Liver (tissue), 9 donors: ENCODE measurements around the gene ZMPSTE24. TPM values are rescaled to one million over a fixed set of nuclear protein-coding genes. Genes with fewer than 3 reads are reported as not detected.

Experiments used
- DNase-seq: peaks from one replicate; pipeline ENCODE4 v3.0.0-alpha.2; 2017; ENCODE audit warnings: low spot score
- H3K27ac ChIP-seq, 2 donors: one replicate each; pipeline ENCODE4 v1.7.0; 2013; ENCODE audit warnings: inconsistent platforms in 2 of 2, low read length in 2 of 2, control low read depth in 1 of 2, low read depth in 1 of 2, mild to moderate bottlenecking in 1 of 2
- H3K27me3 ChIP-seq, 4 donors: one replicate each; pipeline versions ENCODE4 v1.6.1 to v1.7.0; 2013; ENCODE audit warnings: low read length in 3 of 4, inconsistent platforms in 1 of 4, mild to moderate bottlenecking in 1 of 4, moderate library complexity in 1 of 4; ENCODE audit not compliant: control insufficient read depth in 4 of 4, insufficient read depth in 4 of 4
- H3K36me3 ChIP-seq, 4 donors: one replicate each; pipeline versions ENCODE4 v1.6.1 to v1.7.0; 2013; ENCODE audit warnings: low read length in 3 of 4, mild to moderate bottlenecking in 3 of 4, low read depth in 1 of 4, moderate library complexity in 1 of 4; ENCODE audit not compliant: control insufficient read depth in 4 of 4, insufficient read depth in 3 of 4
- H3K4me1 ChIP-seq, 4 donors: one replicate each; pipeline versions ENCODE4 v1.6.1 to v1.7.0; 2013; ENCODE audit warnings: low read length in 3 of 4, mild to moderate bottlenecking in 3 of 4, moderate library complexity in 1 of 4; ENCODE audit not compliant: control insufficient read depth in 4 of 4, insufficient read depth in 4 of 4
- H3K4me3 ChIP-seq, 3 donors: one replicate each; pipeline versions ENCODE4 v1.6.1 to v1.7.0; 2013; ENCODE audit warnings: low read length in 3 of 3, control low read depth in 1 of 3, low read depth in 1 of 3, mild to moderate bottlenecking in 1 of 3
- H3K9ac ChIP-seq, 2 donors: one replicate each; pipeline ENCODE4 v1.7.0; 2013; ENCODE audit warnings: low read length in 2 of 2, mild to moderate bottlenecking in 2 of 2, moderate library complexity in 2 of 2, control low read depth in 1 of 2, low read depth in 1 of 2
- H3K9me3 ChIP-seq, 4 donors: one replicate each; pipeline versions ENCODE4 v1.6.1 to v1.7.0; 2013; ENCODE audit warnings: low read length in 3 of 4; ENCODE audit not compliant: control insufficient read depth in 4 of 4
- EGR1 ChIP-seq, 2 donors: IDR thresholded peaks; 2 replicates each; pipeline ENCODE4 v1.6.1; 2016 to 2018; ENCODE audit warnings: antibody characterized with exemption in 2 of 2, low read depth in 2 of 2
- FOXA1 ChIP-seq: IDR thresholded peaks from 2 replicates; pipeline ENCODE4 v1.6.1; 2016; ENCODE audit warnings: antibody characterized with exemption
- FOXA2 ChIP-seq: IDR thresholded peaks from 2 replicates; pipeline ENCODE4 v1.6.1; 2016; ENCODE audit warnings: antibody characterized with exemption
- GABPA ChIP-seq, 2 donors: IDR thresholded peaks in 1 of 2; conservative IDR thresholded peaks in 1 of 2; 2 replicates each; pipeline ENCODE4 v1.6.1; 2016; ENCODE audit warnings: antibody characterized with exemption in 2 of 2, mild to moderate bottlenecking in 1 of 2, moderate library complexity in 1 of 2
- HNF4A ChIP-seq, 2 donors: conservative IDR thresholded peaks; 2 replicates each; pipeline ENCODE4 v1.6.1; 2016; ENCODE audit warnings: antibody characterized with exemption in 2 of 2, mild to moderate bottlenecking in 2 of 2
- HNF4G ChIP-seq: IDR thresholded peaks from 2 replicates; pipeline ENCODE4 v1.6.1; 2016; ENCODE audit warnings: antibody characterized with exemption
- JUND ChIP-seq, 2 donors: IDR thresholded peaks; 2 replicates each; pipeline ENCODE4 v1.6.1; 2016; ENCODE audit warnings: antibody characterized with exemption in 2 of 2
- NR2F2 ChIP-seq: IDR thresholded peaks from 2 replicates; pipeline ENCODE4 v1.6.1; 2016; ENCODE audit warnings: antibody characterized with exemption
- RAD21 ChIP-seq, 2 donors: IDR thresholded peaks; 2 replicates each; pipeline ENCODE4 v1.6.1; 2016; ENCODE audit warnings: antibody characterized with exemption in 2 of 2, mild to moderate bottlenecking in 2 of 2
- RXRA ChIP-seq, 2 donors: IDR thresholded peaks; 2 replicates each; pipeline ENCODE4 v1.6.1; 2017 to 2018; ENCODE audit warnings: antibody characterized with exemption in 2 of 2, mild to moderate bottlenecking in 1 of 2
- SP1 ChIP-seq: IDR thresholded peaks from 2 replicates; pipeline ENCODE4 v1.6.1; 2018; ENCODE audit warnings: antibody characterized with exemption, mild to moderate bottlenecking
- TAF1 ChIP-seq: conservative IDR thresholded peaks from 2 replicates; pipeline ENCODE4 v1.6.1; 2016; ENCODE audit warnings: antibody characterized with exemption, mild to moderate bottlenecking
- YY1 ChIP-seq: IDR thresholded peaks from 2 replicates; pipeline ENCODE4 v1.6.1; 2016; ENCODE audit warnings: antibody characterized with exemption, mild to moderate bottlenecking
- WGBS: extraction: QIAGEN DNeasy Blood & Tissue Kit; methylation state at CpG from one replicate; pipeline ENCODE4 v1.1.7; 2013; 5-methylcytosine and 5-hydroxymethylcytosine counted together
- polyA plus RNA-seq, 2 donors: library from polyadenylated mRNA; stranded (reverse) in 1 of 2; unstranded in 1 of 2; fragments of 200-250 nt in 1 of 2; fragments of >200 nt in 1 of 2; fragmentation: Nextera tagmentation in 1 of 2; extraction: Ambion mirVana in 1 of 2; gene quantifications; one replicate each; pipeline versions ENCODE4 v1.2.1 to v1.2.3, GENCODE V29; 2013 to 2015
- total RNA-seq, 2 donors: library from RNA; depleted of rRNA; stranded (reverse); fragments of >200 nt; gene quantifications; one replicate each; pipeline ENCODE4 v1.2.3, GENCODE V29; 2014
- TF ChIP-seq, protein P1 (sequence below): IDR thresholded peaks from 2 replicates; pipeline ENCODE4 v1.6.1; 2016; ENCODE audit warnings: antibody characterized with exemption
- TF ChIP-seq, protein P2 (sequence below): IDR thresholded peaks from 2 replicates; pipeline ENCODE4 v1.6.1; 2016; ENCODE audit warnings: antibody characterized with exemption, mild to moderate bottlenecking
- TF ChIP-seq, protein P3 (sequence below): fragments of 150-350 bp; IDR thresholded peaks from 2 replicates; pipeline ENCODE4 v1.5.1; 2017; ENCODE audit warnings: improper control_type of control experiment, low read depth, low read length; ENCODE audit not compliant: missing input control
- TF ChIP-seq, protein P4 (sequence below): IDR thresholded peaks from 2 replicates; pipeline ENCODE4 v1.6.1; 2016; ENCODE audit warnings: antibody characterized with exemption
- TF ChIP-seq, protein P5 (sequence below): IDR thresholded peaks from 2 replicates; pipeline ENCODE4 v1.6.1; 2016; ENCODE audit warnings: antibody characterized with exemption
- donor health status: healthy.
- donor health status: healthy.
- donor health status: healthy.
- donor health status: healthy.
- donor health status: healthy.

ZMPSTE24 gene
- total and polyA plus RNA-seq, 4 donors, result 17.3 to 40.1 (median 22.6) TPM

DNA sequence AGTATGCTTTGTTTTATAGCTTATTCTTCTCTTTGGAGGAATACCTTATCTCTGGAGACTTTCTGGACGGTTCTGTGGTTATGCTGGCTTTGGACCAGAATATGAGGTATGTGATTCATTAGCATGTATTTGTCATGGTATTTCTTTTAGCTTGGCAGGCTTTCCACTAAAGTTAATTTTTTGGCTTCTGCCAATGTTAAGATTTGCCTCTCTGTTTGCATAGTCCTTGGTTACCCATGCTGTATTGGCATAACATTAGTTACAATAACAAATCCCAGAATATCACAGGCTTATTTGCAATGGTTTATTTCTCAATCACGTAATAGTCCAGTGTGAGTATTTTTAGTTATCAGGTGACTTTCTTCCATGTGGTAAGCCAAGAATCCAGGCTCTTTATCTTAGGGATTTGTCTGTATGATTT, 9.7 kb downstream of the ZMPSTE24 start:
- Histone ChIP-seq H3K27me3 (no peaks in the 10 kb centered on the region), H3K9me3 (no peaks in the 10 kb centered on the region), H3K9ac (peak overlapping the region in 1 of 2 donors; percentile 47), H3K4me3 (no peak overlapping the region), H3K4me1 (peaks cover 0 to 10% (median under 1%) of the 10 kb centered on the region in 4 donors), H3K27ac (peak overlapping the region; percentile 76 to 83), H3K36me3 (peaks cover 10 to 29% (median 25%) of the 10 kb centered on the region in 4 donors)
- WGBS, result 34% methylated on average over 2 of the region's 2 CpGs
- TF ChIP-seq, protein P1, sequence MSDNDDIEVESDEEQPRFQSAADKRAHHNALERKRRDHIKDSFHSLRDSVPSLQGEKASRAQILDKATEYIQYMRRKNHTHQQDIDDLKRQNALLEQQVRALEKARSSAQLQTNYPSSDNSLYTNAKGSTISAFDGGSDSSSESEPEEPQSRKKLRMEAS, result peak; percentile 82
- TF ChIP-seq RAD21 (IDR thresholded peaks at IDR 0.05) (peak in 1 of 2 donors; percentile 23), RXRA (IDR thresholded peaks at IDR 0.05) (peak; percentile 45 to 79), YY1 (peak; percentile 55), SP1 (peak; percentile 77), HNF4G (no peak), JUND (IDR thresholded peaks at IDR 0.05) (peak; percentile 73 to 81), EGR1 (IDR thresholded peaks at IDR 0.05; ENCODE audit: low read depth in 2 of 2) (peak; percentile 30 to 47), GABPA (IDR thresholded peaks at IDR 0.05 in 1 of 2, conservative IDR thresholded peaks at IDR 0.05 in 1 of 2) (peak; percentile 41 to 74), HNF4A (conservative IDR thresholded peaks at IDR 0.05) (peak; percentile 53 to 77), FOXA1 (peak; percentile 69), FOXA2 (peak; percentile 83), TAF1 (no peak), NR2F2 (no peak)
- TF ChIP-seq, protein P2, sequence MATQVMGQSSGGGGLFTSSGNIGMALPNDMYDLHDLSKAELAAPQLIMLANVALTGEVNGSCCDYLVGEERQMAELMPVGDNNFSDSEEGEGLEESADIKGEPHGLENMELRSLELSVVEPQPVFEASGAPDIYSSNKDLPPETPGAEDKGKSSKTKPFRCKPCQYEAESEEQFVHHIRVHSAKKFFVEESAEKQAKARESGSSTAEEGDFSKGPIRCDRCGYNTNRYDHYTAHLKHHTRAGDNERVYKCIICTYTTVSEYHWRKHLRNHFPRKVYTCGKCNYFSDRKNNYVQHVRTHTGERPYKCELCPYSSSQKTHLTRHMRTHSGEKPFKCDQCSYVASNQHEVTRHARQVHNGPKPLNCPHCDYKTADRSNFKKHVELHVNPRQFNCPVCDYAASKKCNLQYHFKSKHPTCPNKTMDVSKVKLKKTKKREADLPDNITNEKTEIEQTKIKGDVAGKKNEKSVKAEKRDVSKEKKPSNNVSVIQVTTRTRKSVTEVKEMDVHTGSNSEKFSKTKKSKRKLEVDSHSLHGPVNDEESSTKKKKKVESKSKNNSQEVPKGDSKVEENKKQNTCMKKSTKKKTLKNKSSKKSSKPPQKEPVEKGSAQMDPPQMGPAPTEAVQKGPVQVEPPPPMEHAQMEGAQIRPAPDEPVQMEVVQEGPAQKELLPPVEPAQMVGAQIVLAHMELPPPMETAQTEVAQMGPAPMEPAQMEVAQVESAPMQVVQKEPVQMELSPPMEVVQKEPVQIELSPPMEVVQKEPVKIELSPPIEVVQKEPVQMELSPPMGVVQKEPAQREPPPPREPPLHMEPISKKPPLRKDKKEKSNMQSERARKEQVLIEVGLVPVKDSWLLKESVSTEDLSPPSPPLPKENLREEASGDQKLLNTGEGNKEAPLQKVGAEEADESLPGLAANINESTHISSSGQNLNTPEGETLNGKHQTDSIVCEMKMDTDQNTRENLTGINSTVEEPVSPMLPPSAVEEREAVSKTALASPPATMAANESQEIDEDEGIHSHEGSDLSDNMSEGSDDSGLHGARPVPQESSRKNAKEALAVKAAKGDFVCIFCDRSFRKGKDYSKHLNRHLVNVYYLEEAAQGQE, result peak; percentile 68
- TF ChIP-seq, protein P3, sequence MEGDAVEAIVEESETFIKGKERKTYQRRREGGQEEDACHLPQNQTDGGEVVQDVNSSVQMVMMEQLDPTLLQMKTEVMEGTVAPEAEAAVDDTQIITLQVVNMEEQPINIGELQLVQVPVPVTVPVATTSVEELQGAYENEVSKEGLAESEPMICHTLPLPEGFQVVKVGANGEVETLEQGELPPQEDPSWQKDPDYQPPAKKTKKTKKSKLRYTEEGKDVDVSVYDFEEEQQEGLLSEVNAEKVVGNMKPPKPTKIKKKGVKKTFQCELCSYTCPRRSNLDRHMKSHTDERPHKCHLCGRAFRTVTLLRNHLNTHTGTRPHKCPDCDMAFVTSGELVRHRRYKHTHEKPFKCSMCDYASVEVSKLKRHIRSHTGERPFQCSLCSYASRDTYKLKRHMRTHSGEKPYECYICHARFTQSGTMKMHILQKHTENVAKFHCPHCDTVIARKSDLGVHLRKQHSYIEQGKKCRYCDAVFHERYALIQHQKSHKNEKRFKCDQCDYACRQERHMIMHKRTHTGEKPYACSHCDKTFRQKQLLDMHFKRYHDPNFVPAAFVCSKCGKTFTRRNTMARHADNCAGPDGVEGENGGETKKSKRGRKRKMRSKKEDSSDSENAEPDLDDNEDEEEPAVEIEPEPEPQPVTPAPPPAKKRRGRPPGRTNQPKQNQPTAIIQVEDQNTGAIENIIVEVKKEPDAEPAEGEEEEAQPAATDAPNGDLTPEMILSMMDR, result no peak
- TF ChIP-seq, protein P4, sequence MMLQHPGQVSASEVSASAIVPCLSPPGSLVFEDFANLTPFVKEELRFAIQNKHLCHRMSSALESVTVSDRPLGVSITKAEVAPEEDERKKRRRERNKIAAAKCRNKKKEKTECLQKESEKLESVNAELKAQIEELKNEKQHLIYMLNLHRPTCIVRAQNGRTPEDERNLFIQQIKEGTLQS, result peak; percentile 53
- TF ChIP-seq, protein P5, sequence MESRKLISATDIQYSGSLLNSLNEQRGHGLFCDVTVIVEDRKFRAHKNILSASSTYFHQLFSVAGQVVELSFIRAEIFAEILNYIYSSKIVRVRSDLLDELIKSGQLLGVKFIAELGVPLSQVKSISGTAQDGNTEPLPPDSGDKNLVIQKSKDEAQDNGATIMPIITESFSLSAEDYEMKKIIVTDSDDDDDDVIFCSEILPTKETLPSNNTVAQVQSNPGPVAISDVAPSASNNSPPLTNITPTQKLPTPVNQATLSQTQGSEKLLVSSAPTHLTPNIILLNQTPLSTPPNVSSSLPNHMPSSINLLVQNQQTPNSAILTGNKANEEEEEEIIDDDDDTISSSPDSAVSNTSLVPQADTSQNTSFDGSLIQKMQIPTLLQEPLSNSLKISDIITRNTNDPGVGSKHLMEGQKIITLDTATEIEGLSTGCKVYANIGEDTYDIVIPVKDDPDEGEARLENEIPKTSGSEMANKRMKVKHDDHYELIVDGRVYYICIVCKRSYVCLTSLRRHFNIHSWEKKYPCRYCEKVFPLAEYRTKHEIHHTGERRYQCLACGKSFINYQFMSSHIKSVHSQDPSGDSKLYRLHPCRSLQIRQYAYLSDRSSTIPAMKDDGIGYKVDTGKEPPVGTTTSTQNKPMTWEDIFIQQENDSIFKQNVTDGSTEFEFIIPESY, result peak; percentile 79
- DNase-seq, result no peak
